Common myeloid progenitor, CD34-positive (primary cell): ENCODE results near the gene GNLY.
"Not testable (repeated sequence)": the region's sequence is repeated elsewhere in the genome, so short reads cannot be mapped to it uniquely, and the experiment has no call there.

ENCODE experiments used
- CTCF ChIA-PET: fragments of 350-600 bp; sonication (Branson Sonifier 250); formaldehyde crosslinking; loops from one replicate; lab custom pipeline; 2021; ENCODE audit warnings: antibody characterized with exemption; lab: Charles Lee
- POLR2A ChIA-PET: fragments of 350-600 bp; sonication (Branson Sonifier 250); formaldehyde crosslinking; loops from one replicate; lab custom pipeline; 2021; ENCODE audit warnings: antibody characterized with exemption; lab: Charles Lee
- DNase-seq, 3 donors: peaks; one replicate each; pipeline versions ENCODE4 v3.0.0 to v3.0.0-alpha.2; 2013
- H3K27ac ChIP-seq, 2 experiments: 1 replicate in 1 of 2; 2 replicates in 1 of 2; pipeline ENCODE4 v1.7.0; 2013; ENCODE audit warnings: inconsistent platforms in 2 of 2, low read length in 2 of 2, mild to moderate bottlenecking in 2 of 2, low read depth in 1 of 2, moderate library complexity in 1 of 2; ENCODE audit not compliant: severe bottlenecking in 2 of 2, insufficient read depth in 1 of 2, poor library complexity in 1 of 2
- H3K27me3 ChIP-seq, 5 experiments: replicated peaks in 2 of 5; 1 replicate in 3 of 5; 2 replicates in 2 of 5; pipeline versions ENCODE4 v1.6.1 to v1.7.0; 2013; ENCODE audit warnings: low read length in 4 of 5, mild to moderate bottlenecking in 2 of 5, moderate library complexity in 2 of 5, inconsistent platforms in 1 of 5; ENCODE audit not compliant: insufficient read depth in 5 of 5, control insufficient read depth in 4 of 5
- H3K36me3 ChIP-seq, 4 experiments: 1 replicate in 2 of 4; 2 replicates in 2 of 4; pipeline versions ENCODE4 v1.6.1 to v1.7.0; 2013; ENCODE audit warnings: low read length in 3 of 4, control low read depth in 1 of 4, mild to moderate bottlenecking in 1 of 4; ENCODE audit not compliant: control insufficient read depth in 4 of 4, insufficient read depth in 4 of 4
- H3K4me1 ChIP-seq, 4 experiments: 1 replicate in 3 of 4; 2 replicates in 1 of 4; pipeline versions ENCODE4 v1.6.1 to v1.7.1; 2013; ENCODE audit warnings: low read length in 3 of 4, mild to moderate bottlenecking in 3 of 4, control low read depth in 1 of 4, inconsistent platforms in 1 of 4, moderate library complexity in 1 of 4; ENCODE audit not compliant: control insufficient read depth in 4 of 4, insufficient read depth in 4 of 4; ENCODE audit errors: control extremely low read depth in 1 of 4
- H3K4me3 ChIP-seq, 7 experiments: 1 replicate in 4 of 7; 2 replicates in 3 of 7; pipeline versions ENCODE4 v1.5.1 to v1.7.0; 2013; ENCODE audit warnings: mild to moderate bottlenecking in 7 of 7, low read length in 6 of 7, moderate library complexity in 6 of 7, inconsistent platforms in 2 of 7, low read depth in 2 of 7, control low read depth in 1 of 7; ENCODE audit not compliant: insufficient read depth in 4 of 7, control insufficient read depth in 1 of 7; ENCODE audit errors: extremely low read depth in 1 of 7
- H3K9me3 ChIP-seq, 5 experiments: 1 replicate in 4 of 5; 2 replicates in 1 of 5; pipeline versions ENCODE4 v1.6.1 to v1.7.1; 2013; ENCODE audit warnings: low read length in 4 of 5, mild to moderate bottlenecking in 2 of 5, inconsistent platforms in 1 of 5, low read depth in 1 of 5, moderate library complexity in 1 of 5; ENCODE audit not compliant: control insufficient read depth in 4 of 5, insufficient read depth in 2 of 5; ENCODE audit errors: control extremely low read depth in 1 of 5
- WGBS: methylation state at CpG from one replicate; pipeline ENCODE4 v1.1.5; 2013; ENCODE audit not compliant: insufficient coverage; 5-methylcytosine and 5-hydroxymethylcytosine counted together

GNLY gene

DNA sequence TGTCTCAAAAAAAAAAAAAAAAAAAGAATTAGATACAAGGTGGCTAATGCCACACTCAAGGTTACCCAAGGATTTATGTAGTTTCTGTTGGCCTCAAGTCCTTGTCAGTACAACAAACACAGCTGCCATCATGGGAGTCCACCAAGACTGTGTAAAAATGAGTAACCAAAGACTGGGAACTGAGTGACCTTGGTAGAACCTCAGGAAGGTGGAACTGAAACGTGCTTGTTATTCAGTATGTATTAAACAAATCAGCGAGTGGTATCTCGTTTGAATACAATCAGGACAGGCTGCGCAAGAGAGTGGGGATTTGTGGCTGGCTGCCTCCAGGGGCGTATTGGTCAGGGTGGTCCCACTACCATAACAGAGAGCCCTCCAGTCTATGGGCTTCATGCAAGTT is 24.6 kb upstream of the GNLY start:
- POLR2A ChIA-PET = interaction anchor here (0.7 kb wide), 1 partner anchor 20 kb away, joined by 6 read pairs; no protein-coding TSS in a partner anchor
- CTCF ChIA-PET = interaction anchor here (1.0 to 2.5 kb wide), 4 partner anchors 9 to 38 kb away, joined by 3 to 7 read pairs (median 3); no protein-coding TSS in a partner anchor

GRCh38 chr2:85670416-85670815 is 23.7 kb upstream of the GNLY start:
- H3K36me3 ChIP-seq, H3K27me3 ChIP-seq, POLR2A ChIA-PET, DNase-seq, H3K4me3 ChIP-seq, H3K4me1 ChIP-seq, H3K27ac ChIP-seq, H3K9me3 ChIP-seq: not testable (repeated sequence)
- WGBS = 93% methylated on average over 10 of the region's 13 CpGs
- CTCF ChIA-PET = interaction anchor here (1.0 to 2.5 kb wide), 3 partner anchors 8 to 28 kb away, joined by 3 to 7 read pairs (median 3); no protein-coding TSS in a partner anchor

More for the DNA sequence above, 24.6 kb upstream of the GNLY start:
- WGBS = 95% methylated on average over 4 of the region's 5 CpGs
- H3K27me3 ChIP-seq = no peaks in the 10 kb centered on the region
- H3K4me3 ChIP-seq = no peak overlapping the region
- H3K9me3 ChIP-seq = no peaks in the 10 kb centered on the region
- peaks cover 0 to 2% (median 0%) of the 10 kb centered on the region in 4 experiments for H3K4me1 ChIP-seq
- no peak overlapping the region for H3K27ac ChIP-seq
- H3K36me3 ChIP-seq = no peaks in the 10 kb centered on the region
- DNase-seq = no peak

- peaks cover 0 to 2% (median 0%) of the 10 kb centered on the region in 4 experiments for H3K4me1 ChIP-seq
- ChIA-PET CTCF (interaction anchor here (0.8 to 1.5 kb wide), 2 partner anchors 9 to 40 kb away, joined by 3 read pairs; no protein-coding TSS in a partner anchor), POLR2A (no interaction called here)
- WGBS = 94% methylated on average over 4 of the region's 9 CpGs
- no peaks in the 10 kb centered on the region for H3K36me3 ChIP-seq
- H3K27ac ChIP-seq = no peak overlapping the region
- no peaks in the 10 kb centered on the region for H3K9me3 ChIP-seq
- H3K4me3 ChIP-seq = no peak overlapping the region
- no peaks in the 10 kb centered on the region for H3K27me3 ChIP-seq
- no peak for DNase-seq
These were observed 21.7 kb upstream of the GNLY start for GRCh38 chr2:85672456-85672855.

GRCh38 chr2:85673716-85674375 is 20.3 kb upstream of the GNLY start:
- no peak for DNase-seq

DNA sequence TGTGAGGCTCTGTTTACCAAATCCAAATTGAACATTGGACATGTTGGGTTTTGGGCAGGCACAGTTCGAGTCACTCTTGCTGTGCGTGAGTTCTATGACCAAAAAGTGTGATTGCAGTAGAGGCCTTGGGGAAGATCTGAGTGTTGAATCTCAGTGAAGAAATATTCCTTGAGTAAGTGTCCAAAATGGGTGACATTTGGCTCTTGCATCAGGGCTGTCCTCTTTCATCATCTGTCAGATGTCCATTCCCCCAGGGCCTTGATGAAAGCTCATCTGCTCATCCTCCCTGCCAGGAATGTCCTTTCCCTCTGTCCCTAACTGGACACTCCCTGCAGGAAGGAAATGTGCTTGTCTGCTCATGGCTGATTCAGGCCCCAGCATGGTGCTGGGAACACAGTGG is 19.7 kb upstream of the GNLY start:
- Histone ChIP-seq H3K27me3 (no peaks in the 10 kb centered on the region), H3K4me3 (no peak overlapping the region), H3K27ac (no peak overlapping the region), H3K9me3 (no peaks in the 10 kb centered on the region), H3K4me1 (peaks cover 0 to 18% (median 13%) of the 10 kb centered on the region in 4 experiments), H3K36me3 (no peaks in the 10 kb centered on the region)
- ChIA-PET CTCF (interaction anchor here (1.4 to 4.0 kb wide), 4 partner anchors 31 to 140 kb away, joined by 3 to 37 read pairs (median 5); no protein-coding TSS in a partner anchor), POLR2A (no interaction called here)
- WGBS = 79% methylated on average over 2 of the region's 2 CpGs
- no peak for DNase-seq

More at GRCh38 chr2:85673716-85674375, 20.3 kb upstream of the GNLY start:
- WGBS = 91% methylated on average over 11 of the region's 11 CpGs
- no peaks in the 10 kb centered on the region for H3K36me3 ChIP-seq
- ChIA-PET POLR2A (no interaction called here), CTCF (interaction anchor here (0.8 to 4.0 kb wide), 6 partner anchors 30 to 140 kb away, joined by 3 to 37 read pairs (median 3); no protein-coding TSS in a partner anchor)
- peaks cover 0 to 12% (median 8%) of the 10 kb centered on the region in 4 experiments for H3K4me1 ChIP-seq
- H3K27ac ChIP-seq = no peak overlapping the region
- no peaks in the 10 kb centered on the region for H3K27me3 ChIP-seq
- no peak overlapping the region for H3K4me3 ChIP-seq
- H3K9me3 ChIP-seq = no peaks in the 10 kb centered on the region

GRCh38 chr2:85675427-85675826 is 18.7 kb upstream of the GNLY start:
- ChIA-PET POLR2A (interaction anchor here (0.6 kb wide), 1 partner anchor 146 kb away, joined by 3 read pairs; no protein-coding TSS in a partner anchor), CTCF (interaction anchor here (0.7 to 4.0 kb wide), 9 partner anchors 19 to 139 kb away, joined by 3 to 37 read pairs (median 5); no protein-coding TSS in a partner anchor)
- peaks cover 0 to 2% (median 0%) of the 10 kb centered on the region in 5 experiments for H3K27me3 ChIP-seq
- no peak for DNase-seq
- WGBS = 92% methylated on average over 5 of the region's 6 CpGs
- no peaks in the 10 kb centered on the region for H3K9me3 ChIP-seq
- no peak overlapping the region for H3K27ac ChIP-seq
- no peaks in the 10 kb centered on the region for H3K36me3 ChIP-seq
- H3K4me1 ChIP-seq = peaks cover 0 to 18% (median 14%) of the 10 kb centered on the region in 4 experiments
- no peak overlapping the region for H3K4me3 ChIP-seq
